SU-DHL-6 (cell line): ENCODE measurements around the gene XYLT1.

Experiments
- EZH2phosphoT487 ChIP-seq: fragments of 200-600 bp; sonication (generic), shearing (Covaris generic); conservative IDR thresholded peaks from 2 replicates; pipeline ENCODE4 v1.6.1; 2018; ENCODE audit warnings: mild to moderate bottlenecking, antibody characterized with exemption, low read length, moderate library complexity, mixed read lengths
- TF ChIP-seq, protein P1 (sequence below): fragments of 200-600 bp; sonication (generic); IDR thresholded peaks from one replicate; pipeline ENCODE4 v1.5.1; 2017; ENCODE audit warnings: antibody characterized with exemption, mild to moderate bottlenecking, low read length, moderate library complexity; ENCODE audit not compliant: insufficient read depth, poor library complexity, severe bottlenecking

DNA sequence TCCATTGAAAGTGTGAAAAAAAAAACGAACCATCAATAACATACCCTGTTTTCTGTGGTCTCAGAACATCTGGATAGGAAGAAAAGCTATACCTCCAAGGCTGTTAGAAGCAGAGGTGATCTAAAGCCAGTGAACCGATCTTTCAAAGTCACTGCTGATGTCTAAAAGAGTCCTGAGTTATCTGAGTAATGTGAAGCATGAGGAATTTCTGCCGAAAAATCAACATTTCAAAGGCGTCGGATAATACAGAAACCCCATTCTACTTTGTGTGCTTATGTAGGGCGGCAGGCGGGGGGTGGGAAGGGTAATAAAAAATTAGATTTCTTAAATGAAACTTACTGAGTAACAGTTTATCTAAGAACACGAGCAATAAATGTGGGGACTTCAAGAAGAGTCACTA lies 3.9 kb downstream of the XYLT1 start:
- TF ChIP-seq, protein P1, sequence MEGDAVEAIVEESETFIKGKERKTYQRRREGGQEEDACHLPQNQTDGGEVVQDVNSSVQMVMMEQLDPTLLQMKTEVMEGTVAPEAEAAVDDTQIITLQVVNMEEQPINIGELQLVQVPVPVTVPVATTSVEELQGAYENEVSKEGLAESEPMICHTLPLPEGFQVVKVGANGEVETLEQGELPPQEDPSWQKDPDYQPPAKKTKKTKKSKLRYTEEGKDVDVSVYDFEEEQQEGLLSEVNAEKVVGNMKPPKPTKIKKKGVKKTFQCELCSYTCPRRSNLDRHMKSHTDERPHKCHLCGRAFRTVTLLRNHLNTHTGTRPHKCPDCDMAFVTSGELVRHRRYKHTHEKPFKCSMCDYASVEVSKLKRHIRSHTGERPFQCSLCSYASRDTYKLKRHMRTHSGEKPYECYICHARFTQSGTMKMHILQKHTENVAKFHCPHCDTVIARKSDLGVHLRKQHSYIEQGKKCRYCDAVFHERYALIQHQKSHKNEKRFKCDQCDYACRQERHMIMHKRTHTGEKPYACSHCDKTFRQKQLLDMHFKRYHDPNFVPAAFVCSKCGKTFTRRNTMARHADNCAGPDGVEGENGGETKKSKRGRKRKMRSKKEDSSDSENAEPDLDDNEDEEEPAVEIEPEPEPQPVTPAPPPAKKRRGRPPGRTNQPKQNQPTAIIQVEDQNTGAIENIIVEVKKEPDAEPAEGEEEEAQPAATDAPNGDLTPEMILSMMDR = no peak
- no peak for TF ChIP-seq EZH2phosphoT487
